Activated naive CD4-positive, alpha-beta T cell treated with anti-CD3 and anti-CD28 coated beads for 36 hours (primary cell): ENCODE data around the gene ADAMTS13. TPM values are rescaled to one million over a fixed set of nuclear protein-coding genes. Genes with fewer than 3 reads are reported as not detected.
A peak's percentile ranks its signal among the peaks of the same experiment; 100 is the strongest.

Experiments
- CTCF ChIA-PET: fragments of 350-600 bp; sonication (Branson Sonifier 250); formaldehyde crosslinking; loops from one replicate; lab custom pipeline; 2021; ENCODE audit warnings: antibody characterized with exemption; lab: Charles Lee
- DNase-seq: peaks from one replicate; pipeline ENCODE4 v3.0.0-alpha.2; 2020
- H3K27ac Mint-ChIP-seq: one replicate; pipeline ENCODE4 v1.8.0; 2021; ENCODE audit warnings: mild to moderate bottlenecking, mixed read lengths
- H3K27me3 Mint-ChIP-seq: one replicate; pipeline ENCODE4 v1.8.0; 2021; ENCODE audit warnings: low read depth, mixed read lengths
- H3K36me3 Mint-ChIP-seq: one replicate; pipeline ENCODE4 v1.8.0; 2021; ENCODE audit warnings: low read depth, mixed read lengths
- H3K4me1 Mint-ChIP-seq: one replicate; pipeline ENCODE4 v1.8.0; 2021; ENCODE audit warnings: low read depth, mixed read lengths
- H3K4me3 Mint-ChIP-seq: one replicate; pipeline ENCODE4 v1.8.0; 2021; ENCODE audit warnings: mild to moderate bottlenecking, moderate library complexity, mixed read lengths
- H3K9me3 Mint-ChIP-seq: one replicate; pipeline ENCODE4 v1.8.0; 2021; ENCODE audit warnings: mixed read lengths
- intact Hi-C: fragments of 100-400 bp; cut with micrococcal nuclease; formaldehyde crosslinking; loops from one replicate; pipeline ENCODE4 v1.15.1; 2023
- total RNA-seq, 2 experiments: library from RNA; stranded (reverse); gene quantifications; one replicate each; pipeline ENCODE4 v1.2.3, GENCODE V29; 2021

ADAMTS13 gene
- total RNA-seq, 2 experiments from 2014 or later: 3.0 to 3.2 TPM

- intact Hi-C loops: loop anchor here (1.0 to 2.0 kb wide), 2 partner anchors 20 to 41 kb away; partner anchors contain the start of genes REXO4 and SLC2A6
- H3K27ac Mint-ChIP-seq: peak within 1 kb of the TSS; percentile 41
- DNase-seq: peak; percentile 93
- H3K4me3 Mint-ChIP-seq: peak within 1 kb of the TSS; percentile 80
- H3K9me3 Mint-ChIP-seq: no peaks in the 10 kb centered on the region
- no peaks in the 10 kb centered on the region for H3K27me3 Mint-ChIP-seq
- no peaks in the 10 kb centered on the region for H3K36me3 Mint-ChIP-seq
- CTCF ChIA-PET: interaction anchor here (0.9 to 1.6 kb wide), 2 partner anchors 25 to 27 kb away, joined by 4 to 6 read pairs; no protein-coding TSS in a partner anchor
- H3K4me1 Mint-ChIP-seq: peaks cover 2% of the 10 kb centered on the region
These were observed 37.6 kb downstream of the ADAMTS13 start, which contains the start of gene CACFD1 for GRCh38 chr9:133459476-133460404. CACFD1 (plus strand) TSS chr9:133459978; CDS start chr9:133460067, 89 bp downstream.

GRCh38 chr9:133460405-133461175 is 38.4 kb downstream of the ADAMTS13 start:
- H3K4me1 Mint-ChIP-seq: peaks cover 2% of the 10 kb centered on the region
- H3K27ac Mint-ChIP-seq: no peak overlapping the region
- no peaks in the 10 kb centered on the region for H3K27me3 Mint-ChIP-seq
- no peaks in the 10 kb centered on the region for H3K9me3 Mint-ChIP-seq
- DNase-seq: peak; percentile 30
- CTCF ChIA-PET: interaction anchor here (0.9 kb wide), 1 partner anchor 26 kb away, joined by 4 read pairs; no protein-coding TSS in a partner anchor
- peak overlapping the region; percentile 59 for H3K4me3 Mint-ChIP-seq
- intact Hi-C loops: no loop called here
- H3K36me3 Mint-ChIP-seq: no peaks in the 10 kb centered on the region

GRCh38 chr9:133461975-133462374 is 39.8 kb downstream of the ADAMTS13 start:
- CTCF ChIA-PET: interaction anchor here (0.6 kb wide), 1 partner anchor 279 kb away, joined by 4 read pairs; no protein-coding TSS in a partner anchor
- Mint-ChIP-seq H3K4me3 (no peak overlapping the region), H3K27me3 (no peaks in the 10 kb centered on the region), H3K36me3 (no peaks in the 10 kb centered on the region), H3K9me3 (no peaks in the 10 kb centered on the region), H3K27ac (no peak overlapping the region), H3K4me1 (peaks cover 2% of the 10 kb centered on the region)
- intact Hi-C loops: no loop called here
- DNase-seq: no peak

GRCh38 chr9:133463234-133463863 is 41.2 kb downstream of the ADAMTS13 start:
- no peak overlapping the region for H3K27ac Mint-ChIP-seq
- CTCF ChIA-PET: interaction anchor here (1.6 kb wide), 1 partner anchor 16 kb away, joined by 3 read pairs; the partner anchor contains the start of gene SLC2A6
- intact Hi-C loops: no loop called here
- peaks cover 2% of the 10 kb centered on the region for H3K4me1 Mint-ChIP-seq
- H3K36me3 Mint-ChIP-seq: no peaks in the 10 kb centered on the region
- H3K4me3 Mint-ChIP-seq: no peak overlapping the region
- H3K9me3 Mint-ChIP-seq: no peaks in the 10 kb centered on the region
- H3K27me3 Mint-ChIP-seq: no peaks in the 10 kb centered on the region
- DNase-seq: no peak

GRCh38 chr9:133463864-133464615 is 41.9 kb downstream of the ADAMTS13 start:
- no peak overlapping the region for H3K4me3 Mint-ChIP-seq
- no peaks in the 10 kb centered on the region for H3K27me3 Mint-ChIP-seq
- no peak for DNase-seq
- CTCF ChIA-PET: interaction anchor here (1.6 kb wide), 1 partner anchor 15 kb away, joined by 3 read pairs; the partner anchor contains the start of gene SLC2A6
- no peaks in the 10 kb centered on the region for H3K36me3 Mint-ChIP-seq
- H3K4me1 Mint-ChIP-seq: peaks cover 2% of the 10 kb centered on the region
- no peak overlapping the region for H3K27ac Mint-ChIP-seq
- intact Hi-C loops: no loop called here
- no peaks in the 10 kb centered on the region for H3K9me3 Mint-ChIP-seq

GRCh38 chr9:133464638-133465037 is 42.5 kb downstream of the ADAMTS13 start:
- DNase-seq: no peak
- CTCF ChIA-PET: no interaction called here
- Mint-ChIP-seq H3K27ac (no peak overlapping the region), H3K4me1 (no peaks in the 10 kb centered on the region), H3K4me3 (no peak overlapping the region), H3K9me3 (no peaks in the 10 kb centered on the region), H3K27me3 (no peaks in the 10 kb centered on the region), H3K36me3 (no peaks in the 10 kb centered on the region)
- intact Hi-C loops: no loop called here

GRCh38 chr9:133465984-133466383 is 43.8 kb downstream of the ADAMTS13 start:
- Mint-ChIP-seq H3K27me3 (no peaks in the 10 kb centered on the region), H3K36me3 (no peaks in the 10 kb centered on the region), H3K4me3 (no peak overlapping the region), H3K27ac (no peak overlapping the region), H3K4me1 (no peaks in the 10 kb centered on the region), H3K9me3 (no peaks in the 10 kb centered on the region)
- CTCF ChIA-PET: no interaction called here
- DNase-seq: no peak
- intact Hi-C loops: no loop called here

GRCh38 chr9:133467101-133467500 is 44.9 kb downstream of the ADAMTS13 start:
- intact Hi-C loops: no loop called here
- H3K27ac Mint-ChIP-seq: no peak overlapping the region

GRCh38 chr9:133468374-133468773 is 46.2 kb downstream of the ADAMTS13 start:
- CTCF ChIA-PET: no interaction called here
- H3K9me3 Mint-ChIP-seq: no peaks in the 10 kb centered on the region
- no peak for DNase-seq
- H3K27me3 Mint-ChIP-seq: no peaks in the 10 kb centered on the region
- H3K4me1 Mint-ChIP-seq: no peaks in the 10 kb centered on the region
- no peak overlapping the region for H3K4me3 Mint-ChIP-seq
- H3K27ac Mint-ChIP-seq: no peak overlapping the region
- intact Hi-C loops: no loop called here
- no peaks in the 10 kb centered on the region for H3K36me3 Mint-ChIP-seq

More at GRCh38 chr9:133467101-133467500, 44.9 kb downstream of the ADAMTS13 start:
- Mint-ChIP-seq H3K4me1 (no peaks in the 10 kb centered on the region), H3K9me3 (no peaks in the 10 kb centered on the region), H3K36me3 (no peaks in the 10 kb centered on the region), H3K4me3 (no peak overlapping the region), H3K27me3 (no peaks in the 10 kb centered on the region)
- DNase-seq: no peak
- CTCF ChIA-PET: no interaction called here

GRCh38 chr9:133468777-133469421 is 46.7 kb downstream of the ADAMTS13 start:
- DNase-seq: no peak
- Mint-ChIP-seq H3K9me3 (no peaks in the 10 kb centered on the region), H3K27ac (no peak overlapping the region), H3K4me3 (no peak overlapping the region), H3K4me1 (no peaks in the 10 kb centered on the region), H3K27me3 (no peaks in the 10 kb centered on the region), H3K36me3 (no peaks in the 10 kb centered on the region)
- CTCF ChIA-PET: interaction anchor here (0.8 kb wide), 1 partner anchor 309 kb away, joined by 4 read pairs; no protein-coding TSS in a partner anchor
- intact Hi-C loops: no loop called here

GRCh38 chr9:133470427-133470924 is 48.3 kb downstream of the ADAMTS13 start:
- H3K9me3 Mint-ChIP-seq: no peaks in the 10 kb centered on the region
- intact Hi-C loops: no loop called here
- no peak for DNase-seq
- no peaks in the 10 kb centered on the region for H3K4me1 Mint-ChIP-seq
- no peak overlapping the region for H3K4me3 Mint-ChIP-seq
- no peaks in the 10 kb centered on the region for H3K27me3 Mint-ChIP-seq
- H3K27ac Mint-ChIP-seq: no peak overlapping the region
- H3K36me3 Mint-ChIP-seq: no peaks in the 10 kb centered on the region
- CTCF ChIA-PET: no interaction called here
